K562 (cell line): ENCODE data around the gene CD44. TPM values are rescaled to one million over a fixed set of nuclear protein-coding genes. Genes with fewer than 3 reads are reported as not detected.

Source experiments
- ATAC-seq: fragments of 200-7000 bp; cut with Tn5 transposase; 3 replicates; pipeline ENCODE4 v1.9.1; 2020; ENCODE audit warnings: moderate library complexity
- BruUV-seq: library from RNA; stranded (reverse); fragments of 400-500 nt; replicated peaks from 2 replicates; lab custom pipeline; 2021; lab: Mats Ljungman, UMichigan
- CTCF ChIA-PET: fragments of 300-600 bp; formaldehyde crosslinking; extraction: SDS; loops from one replicate; lab custom pipeline; 2021; ENCODE audit warnings: low intra/inter-chr PET ratio; lab: Yijun Ruan, JAX
- POLR2A ChIA-PET: fragments of 300-600, 350-650 bp; sonication (Branson Sonifier 250); formaldehyde crosslinking; extraction: SDS; loops from one replicate; lab custom pipeline; 2021; ENCODE audit warnings: antibody characterized with exemption, inconsistent platforms; lab: Yijun Ruan, JAX
- DNase-seq, 4 experiments: peaks; one replicate each; pipeline versions ENCODE4 v3.0.0 to v3.0.0-alpha.2; 2011 to 2018; ENCODE audit warnings: low spot score in 3 of 4, mixed read lengths in 3 of 4; ENCODE audit errors: extremely low read depth in 1 of 4
- FAIRE-seq: peaks from 2 replicates; lab custom pipeline; 2011; peaks lifted over from hg19 to GRCh38; lab: Jason Lieb, UNC
- H2AFZ ChIP-seq: 2 replicates; pipeline ENCODE4 v1.6.0; 2011; ENCODE audit warnings: low read depth, low read length, control low read depth, inconsistent platforms
- H3K27ac ChIP-seq: fragments of 200-600 bp; 3 replicates; pipeline ENCODE4 v1.8.0; 2011; ENCODE audit warnings: low read depth, mild to moderate bottlenecking, control low read depth, inconsistent platforms, low read length, moderate library complexity, mixed read lengths; ENCODE audit errors: extremely low read depth
- H3K27me3 ChIP-seq, 2 experiments: fragments of 300-600 bp in 1 of 2; 2 replicates in 1 of 2; 3 replicates in 1 of 2; pipeline versions ENCODE4 v1.6.0 to v1.8.0; 2011; ENCODE audit warnings: inconsistent platforms in 2 of 2, low read length in 2 of 2, mild to moderate bottlenecking in 1 of 2, mixed read lengths in 1 of 2, moderate library complexity in 1 of 2; ENCODE audit not compliant: control insufficient read depth in 2 of 2, insufficient read depth in 2 of 2
- H3K36me3 ChIP-seq: fragments of 300-600 bp; 3 replicates; pipeline ENCODE4 v1.8.0; 2011; ENCODE audit warnings: mild to moderate bottlenecking, low read length, inconsistent platforms; ENCODE audit not compliant: control insufficient read depth, insufficient read depth
- H3K4me1 ChIP-seq, 2 experiments: fragments of 200-600 bp in 1 of 2; replicated peaks in 1 of 2; 2 replicates in 1 of 2; 3 replicates in 1 of 2; pipeline versions ENCODE4 v1.5.1 to v1.8.0; 2011; ENCODE audit warnings: inconsistent platforms in 2 of 2, low read length in 2 of 2, mild to moderate bottlenecking in 1 of 2, mixed read lengths in 1 of 2, moderate library complexity in 1 of 2; ENCODE audit not compliant: control insufficient read depth in 2 of 2, insufficient read depth in 2 of 2
- H3K4me2 ChIP-seq: 2 replicates; pipeline ENCODE4 v1.6.1; 2011; ENCODE audit warnings: low read length, control low read depth, inconsistent platforms, mixed read lengths; ENCODE audit not compliant: insufficient read depth
- H3K4me3 ChIP-seq: fragments of 200-600 bp; sonication (generic), shearing (Covaris generic); 2 replicates; pipeline ENCODE4 v1.5.1; 2016; ENCODE audit warnings: control low read depth, inconsistent platforms
- H3K79me2 ChIP-seq: fragments of 200-600 bp; 3 replicates; pipeline ENCODE4 v1.8.0; 2011; ENCODE audit warnings: low read length, inconsistent platforms; ENCODE audit not compliant: control insufficient read depth, insufficient read depth
- H3K9ac ChIP-seq, 2 experiments: 2 replicates each; pipeline versions ENCODE4 v1.6.0 to v1.6.1; 2011; ENCODE audit warnings: low read depth in 2 of 2, low read length in 2 of 2, control low read depth in 1 of 2, inconsistent platforms in 1 of 2, mild to moderate bottlenecking in 1 of 2, mixed read lengths in 1 of 2; ENCODE audit not compliant: insufficient read depth in 1 of 2
- H3K9me1 ChIP-seq: one replicate; pipeline ENCODE4 v1.6.0; 2011; ENCODE audit warnings: inconsistent platforms, mild to moderate bottlenecking, low read length, moderate library complexity; ENCODE audit not compliant: control insufficient read depth, insufficient read depth
- H3K9me3 ChIP-seq: replicated peaks from 2 replicates; pipeline ENCODE4 v1.5.1; 2011; ENCODE audit warnings: low read depth, low read length, inconsistent platforms; ENCODE audit not compliant: control insufficient read depth, insufficient read depth
- H4K20me1 ChIP-seq: replicated peaks from 2 replicates; pipeline ENCODE4 v1.6.1; 2011; ENCODE audit warnings: low read length, inconsistent platforms, mixed read lengths; ENCODE audit not compliant: control insufficient read depth, insufficient read depth
- ADNP ChIP-seq: fragments of 200-800 bp; sonication (Bioruptor generic); IDR thresholded peaks from 2 replicates; pipeline ENCODE4 v1.6.1; 2016; ENCODE audit warnings: missing genetic modification characterization, missing compliant biosample characterization
- BCOR ChIP-seq: fragments of 450-650 bp; IDR thresholded peaks from 2 replicates; pipeline ENCODE4 v1.6.1; 2016
- CHD1 ChIP-seq: fragments of 200-600 bp; sonication (generic); IDR thresholded peaks from one replicate; pipeline ENCODE4 v1.6.1; 2012; ENCODE audit warnings: mild to moderate bottlenecking, moderate library complexity, low read length, inconsistent platforms
- DDX20 ChIP-seq: fragments of 450-650 bp; IDR thresholded peaks from 2 replicates; pipeline ENCODE4 v1.6.1; 2016; ENCODE audit warnings: missing genetic modification characterization, low read depth, mild to moderate bottlenecking, missing compliant biosample characterization, moderate library complexity
- E2F5 ChIP-seq: sonication (generic); formaldehyde crosslinking; IDR thresholded peaks from 2 replicates; pipeline ENCODE4 v1.8.0; 2022; ENCODE audit warnings: mild to moderate bottlenecking, missing genetic modification reagents
- HINFP ChIP-seq: fragments of 450-650 bp; conservative IDR thresholded peaks from 2 replicates; pipeline ENCODE4 v1.6.1; 2016; ENCODE audit warnings: missing genetic modification characterization, low read depth, mild to moderate bottlenecking, control low read depth, missing compliant biosample characterization
- LARP7 ChIP-seq: fragments of 450-650 bp; IDR thresholded peaks from 2 replicates; pipeline ENCODE4 v1.6.1; 2016
- MBD2 ChIP-seq: sonication (generic); IDR thresholded peaks from 2 replicates; pipeline ENCODE4 v1.6.1; 2016; ENCODE audit warnings: low read depth, borderline replicate concordance
- NCOA2 ChIP-seq, 2 experiments: fragments of 450-650 bp; IDR thresholded peaks; 2 replicates each; pipeline ENCODE4 v1.6.1; 2018; ENCODE audit warnings: mild to moderate bottlenecking in 2 of 2, moderate library complexity in 1 of 2; ENCODE audit not compliant: partially characterized antibody in 2 of 2
- SAFB ChIP-seq: fragments of 200-400 bp; formaldehyde crosslinking; IDR thresholded peaks from 2 replicates; pipeline ENCODE4 v1.6.1; 2017; ENCODE audit warnings: low read depth, low read length, borderline replicate concordance
- SMAD3 ChIP-seq: fragments of 450-650 bp; formaldehyde crosslinking; conservative IDR thresholded peaks from 2 replicates; pipeline ENCODE4 v1.4.0; 2020; ENCODE audit warnings: mild to moderate bottlenecking
- TAF9B ChIP-seq: fragments of 450-650 bp; IDR thresholded peaks from 2 replicates; pipeline ENCODE4 v1.6.1; 2018; ENCODE audit warnings: mild to moderate bottlenecking; ENCODE audit not compliant: partially characterized antibody
- ZBTB1 ChIP-seq: sonication (generic); formaldehyde crosslinking; IDR thresholded peaks from 2 replicates; pipeline ENCODE4 v1.8.1; 2023; ENCODE audit warnings: missing genetic modification reagents, low read depth, mild to moderate bottlenecking, borderline replicate concordance
- ZNF354B ChIP-seq: fragments of 250-450 bp; sonication (Bioruptor Pico); IDR thresholded peaks from 2 replicates; pipeline ENCODE4 v1.4.0; 2020
- WGBS: fragments of 100-300 bp; shearing (Covaris generic); methylation state at CpG from one replicate; pipeline ENCODE4 v1.1.6; 2016; ENCODE audit warnings: low coverage, mixed read lengths; ENCODE audit not compliant: insufficient coverage; ENCODE audit errors: missing lambda C conversion rate; 5-methylcytosine and 5-hydroxymethylcytosine counted together
- in situ Hi-C: fragments of 300-500 bp; cut with MboI; formaldehyde crosslinking; loops from 4 replicates; pipeline ENCODE4 v1.15.0; 2018; ENCODE audit warnings: inconsistent platforms, mixed read lengths
- intact Hi-C: fragments of 100-400 bp; cut with micrococcal nuclease; formaldehyde crosslinking; loops from 2 replicates; pipeline ENCODE4 v1.14.2; 2022
- polyA plus RNA-seq, 8 experiments: library from polyadenylated mRNA; depleted of rRNA in 4 of 8; stranded (reverse) in 5 of 8; unstranded in 3 of 8; fragments of >200 nt; fragmentation: Nextera tagmentation in 2 of 8; fragmentation: Illumina TruSeq in 1 of 8; extraction: Ambion mirVana in 2 of 8; extraction: Trizol in 1 of 8; gene quantifications; 2 replicates each; pipeline versions ENCODE4 v1.2.1 to v1.2.3, GENCODE V29; 2011 to 2014; ENCODE audit warnings: inconsistent platforms in 1 of 8, missing spikeins in 1 of 8
- total RNA-seq, 7 experiments: library from RNA; depleted of rRNA in 6 of 7; stranded (reverse); fragments of >200 nt in 6 of 7; fragmentation: Illumina TruSeq in 2 of 7; extraction: Trizol in 2 of 7; gene quantifications; 2 replicates each; pipeline versions ENCODE4 v1.2.1 to v1.2.3, GENCODE V29; 2011 to 2021; ENCODE audit warnings: low replicate concordance in 1 of 7

Gene CD44
- total and polyA plus RNA-seq, 9 of the 15 experiments (the other 6 are each of a cell fraction or from before 2014, with no cell fraction given) = 1.2 to 13.9 (median 3.0) TPM

- no peak for TF ChIP-seq HINFP
Observed at GRCh38 chr11:35151683-35152280, 12.8 kb downstream of the CD44 start (continued).

GRCh38 chr11:35152575-35152974 is 13.6 kb downstream of the CD44 start:
- in situ Hi-C loops = no loop called here
- H3K27me3 ChIP-seq = peaks cover 2 to 5% of the 10 kb centered on the region in 2 experiments; a peak in 2 of 5 replicates
- TF ChIP-seq SAFB (no peak), DDX20 (tag) (no peak), CHD1 (no peak), NCOA2 (IDR thresholded peaks at IDR 0.05; ENCODE audit: partially characterized antibody in 2 of 2) (no peak), ZBTB1 (no peak), E2F5 (CRISPR knock-in tag) (no peak), ADNP (tag) (no peak), LARP7 (no peak), TAF9B (no peak), ZNF354B (CRISPR knock-in tag) (no peak), BCOR (no peak), SMAD3 (CRISPR knock-in tag) (no peak), MBD2 (no peak)
- TF ChIP-seq, all 486 proteins: peak for 0
- 5% methylated on average over 3 of the region's 3 CpGs for WGBS
- FAIRE-seq (no peak), ATAC-seq (no peak), DNase-seq (no peak)
- Histone ChIP-seq H3K27ac (no peak overlapping the region), H3K4me1 (no peaks in the 10 kb centered on the region), H3K9me3 (no peaks in the 10 kb centered on the region), H3K4me2 (no peak overlapping the region), H3K9ac (no peak overlapping the region), H3K9me1 (no peaks in the 10 kb centered on the region), H3K36me3 (no peaks in the 10 kb centered on the region), H2AFZ (no peak overlapping the region), H3K4me3 (no peak overlapping the region), H4K20me1 (no peaks in the 10 kb centered on the region), H3K79me2 (no peaks in the 10 kb centered on the region)
- BruUV-seq = no TSS peak
- intact Hi-C loops = no loop called here
- CTCF ChIA-PET = no interaction called here
- POLR2A ChIA-PET = no interaction called here
